ENCODE measurements around the gene XRCC4. TPM values are rescaled to one million over a fixed set of nuclear protein-coding genes. Genes with fewer than 3 reads are reported as not detected.

The XRCC4 gene
- total and polyA plus RNA-seq, 9 donors = 1.5 to 4.7 (median 3.2) TPM

GRCh38 chr5:83084336-83084735, 7.0 kb downstream of the XRCC4 start:
- intact Hi-C loops (cut with DNase I) = no loop called here
- H3K36me3 ChIP-seq = no peaks in the 10 kb centered on the region
- no peaks in the 10 kb centered on the region for H3K4me1 ChIP-seq (ENCODE audit: insufficient read depth)
- no peaks in the 10 kb centered on the region for H3K27me3 ChIP-seq
- TF ChIP-seq CTCF (IDR thresholded peaks at IDR 0.05) = no peak
- no peak for TF ChIP-seq EP300 (IDR thresholded peaks at IDR 0.05)
- no peak for TF ChIP-seq POLR2A (IDR thresholded peaks at IDR 0.05)
- H3K27ac ChIP-seq = no peak overlapping the region
- no peak overlapping the region for H3K4me3 ChIP-seq
- no peak for DNase-seq
- H3K9me3 ChIP-seq = no peaks in the 10 kb centered on the region
- WGBS, 3 donors = 87 to 91% (median 91%) methylated on average over 2 of the region's 2 CpGs

GRCh38 chr5:83085106-83085505, 7.8 kb downstream of the XRCC4 start:
- Histone ChIP-seq H3K36me3 (no peaks in the 10 kb centered on the region), H3K4me3 (no peak overlapping the region), H3K9me3 (no peaks in the 10 kb centered on the region), H3K27ac (no peak overlapping the region), H3K4me1 (ENCODE audit: insufficient read depth) (no peaks in the 10 kb centered on the region), H3K27me3 (no peaks in the 10 kb centered on the region)
- TF ChIP-seq CTCF (IDR thresholded peaks at IDR 0.05) (no peak), POLR2A (IDR thresholded peaks at IDR 0.05) (no peak), EP300 (IDR thresholded peaks at IDR 0.05) (no peak)
- intact Hi-C loops (cut with DNase I) = no loop called here
- DNase-seq = no peak
- 43 to 73% (median 56%) methylated on average over 2 of the region's 2 CpGs for WGBS, 3 donors

GRCh38 chr5:83090169-83090568, 12.8 kb downstream of the XRCC4 start:
- Histone ChIP-seq H3K4me1 (ENCODE audit: insufficient read depth) (no peaks in the 10 kb centered on the region), H3K27ac (no peak overlapping the region), H3K27me3 (no peaks in the 10 kb centered on the region), H3K9me3 (no peaks in the 10 kb centered on the region), H3K4me3 (no peak overlapping the region), H3K36me3 (no peaks in the 10 kb centered on the region)
- no peak for DNase-seq
- 86 to 91% (median 90%) methylated on average over 3 of the region's 3 CpGs for WGBS, 3 donors
- no peak for TF ChIP-seq POLR2A (IDR thresholded peaks at IDR 0.05)
- no peak for TF ChIP-seq EP300 (IDR thresholded peaks at IDR 0.05)
- intact Hi-C loops (cut with DNase I) = no loop called here

- Histone ChIP-seq H3K4me1 (ENCODE audit: insufficient read depth) (no peaks in the 10 kb centered on the region), H3K9me3 (no peaks in the 10 kb centered on the region), H3K36me3 (no peaks in the 10 kb centered on the region), H3K27ac (no peak overlapping the region), H3K4me3 (no peak overlapping the region), H3K27me3 (no peaks in the 10 kb centered on the region)
- DNase-seq = no peak
- WGBS, 3 donors = 92 to 96% (median 92%) methylated on average over 2 of the region's 2 CpGs
- intact Hi-C loops (cut with DNase I) = no loop called here
- TF ChIP-seq POLR2A (IDR thresholded peaks at IDR 0.05) = no peak
- TF ChIP-seq CTCF (IDR thresholded peaks at IDR 0.05) = no peak
- no peak for TF ChIP-seq EP300 (IDR thresholded peaks at IDR 0.05)
Measured at GRCh38 chr5:83092619-83093018, 15.3 kb downstream of the XRCC4 start.

GRCh38 chr5:83093692-83094091, 16.3 kb downstream of the XRCC4 start:
- Histone ChIP-seq H3K27me3 (no peaks in the 10 kb centered on the region), H3K4me3 (no peak overlapping the region), H3K4me1 (ENCODE audit: insufficient read depth) (no peaks in the 10 kb centered on the region), H3K27ac (no peak overlapping the region), H3K9me3 (no peaks in the 10 kb centered on the region), H3K36me3 (no peaks in the 10 kb centered on the region)
- no peak for TF ChIP-seq POLR2A (IDR thresholded peaks at IDR 0.05)
- TF ChIP-seq CTCF (IDR thresholded peaks at IDR 0.05) = no peak
- no peak for TF ChIP-seq EP300 (IDR thresholded peaks at IDR 0.05)
- DNase-seq = no peak
- 94 to 99% (median 98%) methylated on average over 4 of the region's 4 CpGs for WGBS, 3 donors
- intact Hi-C loops (cut with DNase I) = no loop called here
